Adrenal gland (tissue), 12 donors: Measurements from ENCODE around the gene CDK1. TPM values are rescaled to one million over a fixed set of nuclear protein-coding genes. Genes with fewer than 3 reads are reported as not detected.

ENCODE experiments used
- DNase-seq, 7 donors: peaks; one replicate each; pipeline ENCODE4 v3.0.0-alpha.2; 2019 to 2020
- H3K27ac ChIP-seq, 5 donors: fragments of 200-600 bp; sonication (generic) in 4 of 5; 1 replicate in 3 of 5; 2 replicates in 2 of 5; pipeline versions ENCODE4 v1.5.1 to v1.8.0; 2016 to 2020; ENCODE audit warnings: mild to moderate bottlenecking in 1 of 5
- H3K27me3 ChIP-seq: fragments of 200-600 bp; 2 replicates; pipeline ENCODE4 v1.8.0; 2021
- H3K36me3 ChIP-seq, 2 donors: fragments of 200-600 bp; replicated peaks in 1 of 2; 1 replicate in 1 of 2; 2 replicates in 1 of 2; pipeline versions ENCODE4 v1.5.1 to v1.8.0; 2018 to 2022
- H3K4me1 ChIP-seq, 2 donors: fragments of 200-600 bp; replicated peaks in 1 of 2; 1 replicate in 1 of 2; 2 replicates in 1 of 2; pipeline versions ENCODE4 v1.5.1 to v1.8.0; 2018 to 2021
- H3K4me3 ChIP-seq, 4 donors: fragments of 200-600 bp; sonication (generic) in 3 of 4; one replicate each; pipeline ENCODE4 v1.5.1; 2016 to 2018
- H3K9me3 ChIP-seq, 3 donors: fragments of 200-600 bp; sonication (generic) in 1 of 3; replicated peaks in 1 of 3; 1 replicate in 2 of 3; 2 replicates in 1 of 3; pipeline versions ENCODE4 v1.5.1 to v1.8.0; 2016 to 2021
- CTCF ChIP-seq, 6 experiments: fragments of 450-650 bp in 4 of 6; fragments of 200-600 bp in 2 of 6; sonication (generic) in 1 of 6; IDR thresholded peaks; 1 replicate in 5 of 6; 2 replicates in 1 of 6; pipeline versions ENCODE4 v1.5.1 to v1.8.0; 2016 to 2021; ENCODE audit warnings: antibody characterized with exemption in 6 of 6, mild to moderate bottlenecking in 2 of 6, moderate library complexity in 1 of 6
- POLR2A ChIP-seq, 2 donors: fragments of 450-650 bp; IDR thresholded peaks; one replicate each; pipeline ENCODE4 v1.6.1; 2017; ENCODE audit warnings: antibody characterized with exemption in 2 of 2, mild to moderate bottlenecking in 2 of 2, moderate library complexity in 1 of 2
- WGBS, 4 donors: extraction: QIAGEN DNeasy Blood & Tissue Kit in 2 of 4; methylation state at CpG; one replicate each; pipeline versions ENCODE4 v1.1.5 to v1.1.7; 2013 to 2017; 5-methylcytosine and 5-hydroxymethylcytosine counted together
- intact Hi-C, 2 donors: fragments of 100-400 bp; cut with DNase I; formaldehyde crosslinking; loops; one replicate each; pipeline versions ENCODE4 v1.14.1 to v1.15.0; 2022 to 2023
- polyA plus RNA-seq, 3 donors: library from polyadenylated mRNA; stranded (reverse); fragments of 200-250 nt in 2 of 3; fragments of 350-450 nt in 1 of 3; fragmentation: Illumina TruSeq in 1 of 3; extraction: RNeasy Lipid Tissue Mini Kit (QIAGEN cat#74804) in 1 of 3; gene quantifications; one replicate each; pipeline ENCODE4 v1.2.3, GENCODE V29; 2013 to 2014
- total RNA-seq, 9 donors: library from RNA; depleted of rRNA in 4 of 9; stranded (reverse); fragments of >200 nt in 4 of 9; fragments of 120-200 nt in 1 of 9; fragmentation: NEBNext Ultra II Directional in 1 of 9; extraction: Animal tissue kit (Norgen Biotek cat#: 25700) in 1 of 9; gene quantifications; one replicate each; pipeline versions ENCODE4 v1.1.0 to v1.2.4, GENCODE V29; 2013 to 2023
- donor health status: healthy with polysubstance abuse.
- donor health status: Bipolar disorder and iron deficiency.
- donor health status: DM: yes; HTN: yes; CAD: no.
- donor health status: DM: no; HTN: no; CAD: no.
- donor health status: DM: no; HTN: no; CAD: no.
- donor health status: DM: yes; HTN: yes; CAD: no.

The CDK1 gene
- total and polyA plus RNA-seq, 12 donors = 1.1 to 44.3 (median 2.4) TPM

GRCh38 chr10:60732198-60732806, 46.0 kb upstream of the CDK1 start:
- Histone ChIP-seq H3K27ac (no peak overlapping the region), H3K27me3 (peaks cover 32% of the 10 kb centered on the region), H3K36me3 (no peaks in the 10 kb centered on the region), H3K9me3 (no peaks in the 10 kb centered on the region), H3K4me3 (peak overlapping the region in 2 of 4 donors; percentile 21 to 60), H3K4me1 (peaks cover 7 to 16% of the 10 kb centered on the region in 2 donors)
- intact Hi-C loops = no loop called here
- WGBS, 4 donors = 34 to 45% (median 41%) methylated on average over 20 of the region's 20 CpGs
- TF ChIP-seq CTCF (IDR thresholded peaks at IDR 0.05) (no peak), POLR2A (IDR thresholded peaks at IDR 0.05) (no peak)
- DNase-seq = no peak

- intact Hi-C loops = no loop called here
- no peaks in the 10 kb centered on the region for H3K36me3 ChIP-seq
- TF ChIP-seq POLR2A (IDR thresholded peaks at IDR 0.05) (no peak), CTCF (IDR thresholded peaks at IDR 0.05) (peak in 2 of 6 experiments; percentile 42 to 45)
- peak in 6 of 7 donors; percentile 14 to 23 (median 18) for DNase-seq
- peak overlapping the region in 1 of 5 donors; percentile 44 for H3K27ac ChIP-seq
- peaks cover 7 to 16% of the 10 kb centered on the region in 2 donors for H3K4me1 ChIP-seq
- peaks cover 32% of the 10 kb centered on the region for H3K27me3 ChIP-seq
- 1 to 7% (median 1%) methylated on average over 8 to 60 of the region's 60 CpGs for WGBS, 4 donors
- peak overlapping the region in 3 of 4 donors; percentile 10 to 60 (median 21) for H3K4me3 ChIP-seq
- H3K9me3 ChIP-seq = no peaks in the 10 kb centered on the region
These were observed 45.3 kb upstream of the CDK1 start for GRCh38 chr10:60732807-60733516.

GRCh38 chr10:60733517-60733822, 44.8 kb upstream of the CDK1 start:
- 2 to 3% (median 3%) methylated on average over 7 to 17 of the region's 17 CpGs for WGBS, 4 donors
- H3K4me1 ChIP-seq = peaks cover 7 to 16% of the 10 kb centered on the region in 2 donors
- H3K27ac ChIP-seq = no peak overlapping the region
- TF ChIP-seq CTCF (IDR thresholded peaks at IDR 0.05) (peak in 1 of 6 experiments; percentile 14), POLR2A (IDR thresholded peaks at IDR 0.05) (no peak)
- peak overlapping the region in 3 of 4 donors; percentile 10 to 60 (median 21) for H3K4me3 ChIP-seq
- H3K9me3 ChIP-seq = no peaks in the 10 kb centered on the region
- H3K27me3 ChIP-seq = peaks cover 35% of the 10 kb centered on the region
- DNase-seq = peak in 1 of 7 donors; percentile 9
- intact Hi-C loops = no loop called here
- no peaks in the 10 kb centered on the region for H3K36me3 ChIP-seq

- TF ChIP-seq POLR2A (IDR thresholded peaks at IDR 0.05) = no peak
- TF ChIP-seq CTCF (IDR thresholded peaks at IDR 0.05) = no peak
- no peak overlapping the region for H3K4me3 ChIP-seq
- H3K27me3 ChIP-seq = peaks cover 38% of the 10 kb centered on the region
- peaks cover 7 to 16% of the 10 kb centered on the region in 2 donors for H3K4me1 ChIP-seq
- WGBS, 4 donors = 62 to 71% (median 64%) methylated on average over 11 of the region's 11 CpGs
- intact Hi-C loops = no loop called here
- no peak for DNase-seq
- no peak overlapping the region for H3K27ac ChIP-seq
- H3K36me3 ChIP-seq = no peaks in the 10 kb centered on the region
- H3K9me3 ChIP-seq = no peaks in the 10 kb centered on the region
These were observed 44.5 kb upstream of the CDK1 start for GRCh38 chr10:60733826-60734225.
